ENCODE data around the gene PGAM2. TPM values are rescaled to one million over a fixed set of nuclear protein-coding genes. Genes with fewer than 3 reads are reported as not detected.

PGAM2 gene
- total RNA-seq, 1 experiment from 2014 or later: not detected

DNA sequence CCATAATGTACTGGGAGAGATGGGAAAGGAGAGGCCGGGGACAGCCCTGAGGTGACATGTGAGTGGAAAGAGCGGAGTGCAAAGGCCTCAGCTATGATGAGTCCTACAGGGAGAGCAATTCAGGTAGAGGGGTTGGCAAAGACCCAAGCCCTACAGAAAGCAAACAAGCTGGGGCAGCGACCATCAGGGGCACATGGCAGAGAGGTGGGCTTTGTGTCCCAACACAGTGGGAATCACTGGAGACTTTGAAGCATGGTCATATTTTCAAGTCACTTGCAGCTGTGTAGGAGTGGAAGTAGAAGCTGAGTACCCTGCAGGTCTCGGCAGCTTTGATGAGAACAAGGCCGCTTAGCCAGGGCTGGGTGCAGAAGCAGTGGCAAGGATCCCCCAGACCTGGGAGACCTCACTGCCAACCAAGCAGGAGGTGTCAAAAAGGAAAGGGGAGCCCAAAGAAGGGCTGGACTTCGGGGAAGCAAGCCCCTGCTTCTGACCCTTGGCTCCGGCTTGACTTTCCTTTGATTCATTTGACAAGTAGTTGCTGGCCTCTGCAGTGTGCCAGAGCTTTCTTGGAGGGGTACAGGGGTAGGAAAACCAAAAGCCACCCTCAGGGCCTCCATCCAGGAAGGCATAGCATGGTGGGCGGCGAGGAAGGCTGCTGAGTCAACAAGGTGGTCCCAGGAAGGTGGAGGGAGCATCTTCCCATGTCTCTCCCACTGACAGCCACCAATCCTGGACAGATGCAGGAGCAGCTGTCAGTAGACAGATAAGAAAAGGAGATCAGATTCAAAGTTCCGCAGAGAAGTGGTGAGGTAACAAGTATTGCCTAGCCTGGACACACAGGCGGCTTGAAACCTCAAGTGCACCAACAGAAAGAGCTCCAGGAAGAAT, 1.9 kb upstream of the PGAM2 start:
- no peak for DNase-seq (ENCODE audit: low read depth)

DNA sequence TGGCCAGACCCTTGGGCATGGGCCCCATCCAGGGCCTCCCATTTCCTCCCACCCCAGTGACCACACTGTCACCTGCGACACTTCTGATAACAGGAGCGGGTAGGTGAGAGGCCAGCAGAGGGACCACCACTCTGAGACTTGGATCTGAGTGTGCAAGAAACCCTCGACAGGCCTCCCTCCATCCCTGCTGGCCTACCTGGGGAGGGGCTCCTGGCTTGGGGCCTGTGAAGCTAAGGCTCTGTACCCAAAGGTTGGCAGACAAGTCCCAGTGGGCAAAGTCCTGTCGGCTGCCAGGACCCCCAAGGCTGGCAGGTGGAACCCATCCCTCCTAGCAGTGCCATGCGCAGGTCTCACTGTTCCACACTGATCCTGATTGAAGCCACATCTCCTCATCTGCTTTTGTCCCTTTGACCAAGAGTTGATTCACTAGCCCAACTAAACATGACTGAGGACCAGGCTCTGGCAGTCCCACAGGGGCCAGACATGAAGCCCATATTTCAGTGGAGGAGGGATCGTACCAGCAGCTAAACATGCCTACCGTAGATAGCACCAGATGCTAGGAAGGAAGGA, 1.2 kb upstream of the PGAM2 start:
- no peak for DNase-seq (ENCODE audit: low read depth)

DNA sequence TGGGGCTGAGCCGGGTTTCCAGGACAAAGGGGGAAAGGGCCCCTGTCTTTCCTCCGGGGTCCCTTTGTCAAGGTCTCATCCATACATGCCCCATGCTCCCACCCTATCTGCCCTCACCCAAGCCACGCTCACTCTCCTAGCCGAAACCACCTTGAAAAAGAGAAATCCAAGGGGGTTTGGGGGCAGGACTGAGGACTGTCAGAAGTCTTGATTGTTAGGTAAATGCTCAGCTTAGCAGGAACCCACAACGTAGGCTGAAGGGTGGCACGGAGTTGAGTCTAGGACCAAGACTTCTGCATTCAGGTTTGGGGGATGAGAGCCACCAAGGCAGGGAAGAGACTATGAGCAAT, 719 bp upstream of the PGAM2 start:
- no peak for DNase-seq (ENCODE audit: low read depth)

DNA sequence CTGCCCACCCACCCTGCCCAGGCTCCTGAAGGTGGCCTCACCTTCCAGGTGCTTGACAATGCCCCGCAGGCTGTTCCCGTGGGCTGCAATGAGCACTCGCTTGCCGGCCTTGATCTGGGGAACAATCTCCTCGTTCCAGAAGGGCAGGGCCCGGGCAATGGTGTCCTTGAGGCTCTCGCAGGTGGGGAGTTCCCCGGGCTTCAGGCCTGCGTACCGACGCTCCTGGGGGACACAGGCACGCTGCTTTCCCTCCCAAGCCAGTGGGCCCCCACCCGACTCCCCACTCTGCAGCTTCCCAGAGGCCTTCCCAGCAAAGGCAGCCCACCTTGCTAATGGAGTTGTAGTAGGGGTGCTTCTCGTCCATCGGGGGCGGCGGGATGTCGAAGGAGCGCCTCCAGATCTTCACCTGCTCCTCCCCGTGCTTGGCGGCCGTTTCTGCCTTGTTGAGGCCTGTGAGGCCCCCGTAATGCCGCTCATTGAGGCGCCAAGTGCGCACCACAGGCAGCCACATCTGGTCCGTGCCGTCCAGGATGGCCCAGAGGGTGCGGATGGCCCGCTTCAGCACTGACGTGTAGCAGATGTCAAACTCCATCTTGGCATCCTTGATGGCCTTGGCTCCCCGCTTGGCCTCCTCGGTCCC, 456 bp downstream of the PGAM2 start:
- no peak for DNase-seq (ENCODE audit: low read depth)

DNA sequence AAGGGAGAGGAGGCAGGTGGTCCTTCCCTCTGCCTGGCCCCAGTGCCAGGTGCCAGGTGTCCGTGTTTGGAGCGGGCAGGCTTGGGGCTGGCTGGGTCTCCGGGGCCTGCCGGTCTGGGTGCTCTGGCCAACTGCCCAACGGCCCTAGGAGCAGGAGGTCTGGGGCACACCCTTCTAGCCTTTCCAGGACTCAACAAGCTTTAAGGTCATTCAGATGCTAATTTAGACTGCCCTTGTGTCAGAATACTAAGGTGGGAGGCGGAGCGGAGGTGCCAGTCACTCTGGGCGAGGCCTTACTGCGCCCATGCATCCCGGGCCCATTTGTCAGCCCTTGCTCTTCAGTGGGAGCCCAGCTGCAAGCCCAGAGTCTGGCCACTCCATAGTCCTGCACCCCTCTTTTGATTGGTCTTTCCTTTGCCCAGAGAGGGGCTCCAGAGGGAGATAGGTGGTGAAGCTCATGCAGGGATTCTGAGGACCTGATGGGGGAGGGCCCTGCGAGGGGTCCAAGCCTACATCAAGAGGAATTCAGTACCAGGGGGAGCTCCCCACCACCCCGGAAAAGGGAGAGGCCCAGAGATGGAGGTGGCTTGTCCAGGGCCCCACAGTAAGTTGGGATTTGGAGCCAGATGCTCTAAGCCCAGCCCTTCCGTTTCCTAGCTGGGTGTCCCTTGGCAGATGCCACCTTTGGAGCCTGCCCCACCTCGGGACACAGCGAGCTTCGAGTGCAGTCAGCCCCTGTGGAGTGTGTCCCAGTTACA, 1.3 kb downstream of the PGAM2 start:
- no peak for DNase-seq (ENCODE audit: low read depth)

DNA sequence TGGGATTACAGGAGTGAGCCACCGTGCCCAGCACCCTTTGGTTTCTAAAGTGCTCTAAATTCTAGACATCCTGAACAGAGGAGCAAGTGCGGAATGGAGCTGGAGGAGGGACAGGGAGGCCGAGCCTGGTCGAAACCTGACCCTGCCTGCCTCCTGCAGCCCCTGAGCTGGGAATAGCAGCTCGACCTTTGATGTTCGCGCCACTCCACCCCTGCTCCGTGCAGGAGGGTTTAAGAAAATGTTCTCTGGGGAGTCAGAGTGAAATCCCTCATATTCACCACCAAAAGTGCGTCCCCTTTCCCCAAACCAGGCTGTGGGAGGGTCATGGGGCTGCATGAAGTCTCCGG, 1.8 kb downstream of the PGAM2 start:
- no peak for DNase-seq (ENCODE audit: low read depth)

DNA sequence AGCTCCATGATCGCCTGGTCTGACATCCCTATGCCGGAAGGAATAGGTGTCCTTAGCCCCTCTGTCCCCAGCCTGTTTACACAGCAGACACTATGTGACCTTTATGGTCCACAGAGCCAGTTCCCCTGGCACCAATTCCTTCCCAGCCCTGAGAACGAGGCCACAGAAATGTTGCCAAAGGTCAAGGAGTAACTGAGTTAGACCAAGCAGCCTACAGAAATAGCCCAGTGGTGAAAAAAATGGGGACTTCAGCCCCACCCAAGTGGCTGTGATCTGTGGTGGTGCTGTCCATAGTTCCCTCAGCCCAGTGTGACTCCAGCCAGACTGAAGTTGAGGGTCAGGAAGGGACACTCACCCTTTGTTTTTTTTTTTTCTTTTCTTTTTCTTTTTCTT, 2.5 kb downstream of the PGAM2 start:
- DNase-seq (ENCODE audit: low read depth): no peak

DNA sequence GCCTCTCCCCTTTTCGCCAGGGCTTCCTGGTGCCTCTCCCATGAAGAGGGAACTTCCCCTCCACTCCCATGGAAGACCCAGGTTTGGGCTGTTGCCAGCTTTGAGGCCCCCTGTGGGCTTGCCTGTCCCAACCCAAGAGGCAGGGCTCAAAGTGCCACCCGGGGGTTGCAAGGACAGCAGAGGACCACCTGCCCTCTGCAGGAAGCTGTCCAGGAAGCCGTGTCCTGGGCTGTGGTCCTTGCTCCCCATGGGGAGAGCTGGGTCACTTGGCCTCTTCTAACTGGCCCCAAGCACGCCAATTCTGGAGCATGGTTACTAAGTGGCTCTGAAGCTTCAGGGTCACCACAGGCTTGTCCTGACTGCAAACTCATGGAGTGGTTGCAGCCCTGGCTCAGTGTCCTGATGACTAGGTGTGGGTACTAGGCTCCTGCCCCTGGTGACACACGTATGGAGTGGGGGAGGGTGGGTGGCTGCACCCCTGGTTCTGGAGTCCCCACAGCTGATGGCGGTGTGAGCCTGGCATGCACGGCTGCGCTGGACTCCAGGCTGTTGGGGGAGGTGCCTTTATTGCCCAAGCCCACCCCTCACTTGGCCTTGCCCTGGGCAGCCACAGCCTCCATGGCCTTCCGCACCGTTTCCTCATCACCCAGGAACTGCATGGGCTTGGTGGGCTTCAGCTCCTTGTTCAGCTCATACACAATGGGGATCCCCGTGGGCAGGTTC, 3.0 kb downstream of the PGAM2 start:
- no peak for DNase-seq (ENCODE audit: low read depth)

DNA sequence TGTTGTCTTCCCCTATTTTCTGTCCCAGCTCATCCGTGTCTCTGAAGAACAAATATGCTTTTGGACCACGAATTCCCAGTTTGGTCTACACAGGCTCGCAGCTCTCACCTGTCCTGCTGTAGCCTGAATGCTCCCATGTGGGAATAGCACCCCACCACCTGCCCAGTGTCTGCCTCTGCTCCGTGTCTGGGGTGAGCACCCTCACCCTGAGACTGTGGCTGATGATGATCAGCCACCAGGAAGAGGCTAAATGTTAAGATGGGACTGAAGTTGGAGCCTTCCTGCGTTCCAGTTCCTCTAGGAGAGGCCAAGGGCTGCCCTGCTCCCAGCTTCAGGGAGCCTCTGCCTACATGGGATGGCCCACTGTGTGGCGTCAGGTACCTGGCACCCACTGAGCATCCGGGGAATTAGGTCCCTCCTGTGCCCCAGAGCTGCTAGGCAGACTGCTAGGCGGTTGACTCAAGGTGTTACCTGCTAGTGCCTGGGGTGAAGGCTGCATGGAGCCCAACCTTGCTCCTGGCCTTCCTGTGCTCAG, 3.7 kb downstream of the PGAM2 start:
- no peak for DNase-seq (ENCODE audit: low read depth)

DNA sequence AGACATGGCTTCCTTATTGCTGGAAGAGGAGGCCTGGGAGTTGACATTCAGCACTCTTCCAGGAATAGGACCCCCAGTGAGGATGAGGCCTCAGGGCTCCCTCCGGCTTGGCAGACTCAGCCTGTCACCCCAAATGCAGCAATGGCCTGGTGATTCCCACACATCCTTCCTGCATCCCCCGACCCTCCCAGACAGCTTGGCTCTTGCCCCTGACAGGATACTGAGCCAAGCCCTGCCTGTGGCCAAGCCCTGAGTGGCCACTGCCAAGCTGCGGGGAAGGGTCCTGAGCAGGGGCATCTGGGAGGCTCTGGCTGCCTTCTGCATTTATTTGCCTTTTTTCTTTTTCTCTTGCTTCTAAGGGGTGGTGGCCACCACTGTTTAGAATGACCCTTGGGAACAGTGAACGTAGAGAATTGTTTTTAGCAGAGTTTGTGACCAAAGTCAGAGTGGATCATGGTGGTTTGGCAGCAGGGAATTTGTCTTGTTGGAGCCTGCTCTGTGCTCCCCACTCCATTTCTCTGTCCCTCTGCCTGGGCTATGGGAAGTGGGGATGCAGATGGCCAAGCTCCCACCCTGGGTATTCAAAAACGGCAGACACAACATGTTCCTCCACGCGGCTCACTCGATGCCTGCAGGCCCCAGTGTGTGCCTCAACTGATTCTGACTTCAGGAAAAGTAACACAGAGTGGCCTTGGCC, 4.3 kb downstream of the PGAM2 start:
- DNase-seq (ENCODE audit: low read depth): no peak

DNA sequence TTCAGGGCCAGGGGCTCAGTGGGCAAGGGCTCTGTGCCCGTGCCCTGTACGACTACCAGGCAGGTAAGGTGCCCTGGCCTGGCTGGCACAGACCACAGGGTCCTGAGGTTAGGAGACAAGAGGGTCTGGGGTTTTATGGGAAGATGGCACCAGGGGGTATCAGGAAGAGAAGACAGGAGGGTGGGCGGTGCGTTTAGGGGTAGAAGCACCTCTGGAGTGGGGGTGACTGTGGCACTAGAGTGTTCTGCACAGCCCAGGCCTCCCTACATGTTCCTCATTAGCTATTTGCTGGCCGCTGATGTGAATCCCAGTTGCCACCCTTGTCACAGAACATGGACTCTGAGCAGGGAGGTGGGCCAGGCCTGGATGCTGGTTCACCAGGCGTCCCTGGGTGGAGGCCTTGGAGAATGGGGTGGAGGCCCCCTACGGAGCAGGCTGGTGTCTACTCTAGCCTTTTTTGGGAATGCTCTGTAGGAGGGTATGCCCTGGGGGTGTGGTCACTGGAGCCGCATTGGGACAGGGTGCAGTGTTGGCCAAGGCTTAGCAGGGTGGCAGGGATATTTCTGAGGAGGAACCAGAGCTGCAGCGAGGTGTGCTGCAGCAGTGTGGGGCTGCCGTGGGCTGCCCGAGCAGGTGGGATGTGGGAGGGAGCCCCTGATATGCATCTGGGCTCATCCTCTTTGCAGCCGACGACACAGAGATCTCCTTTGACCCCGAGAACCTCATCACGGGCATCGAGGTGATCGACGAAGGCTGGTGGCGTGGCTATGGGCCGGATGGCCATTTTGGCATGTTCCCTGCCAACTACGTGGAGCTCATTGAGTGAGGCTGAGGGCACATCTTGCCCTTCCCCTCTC, 5.0 kb downstream of the PGAM2 start:
- no peak for DNase-seq (ENCODE audit: low read depth)

DNA sequence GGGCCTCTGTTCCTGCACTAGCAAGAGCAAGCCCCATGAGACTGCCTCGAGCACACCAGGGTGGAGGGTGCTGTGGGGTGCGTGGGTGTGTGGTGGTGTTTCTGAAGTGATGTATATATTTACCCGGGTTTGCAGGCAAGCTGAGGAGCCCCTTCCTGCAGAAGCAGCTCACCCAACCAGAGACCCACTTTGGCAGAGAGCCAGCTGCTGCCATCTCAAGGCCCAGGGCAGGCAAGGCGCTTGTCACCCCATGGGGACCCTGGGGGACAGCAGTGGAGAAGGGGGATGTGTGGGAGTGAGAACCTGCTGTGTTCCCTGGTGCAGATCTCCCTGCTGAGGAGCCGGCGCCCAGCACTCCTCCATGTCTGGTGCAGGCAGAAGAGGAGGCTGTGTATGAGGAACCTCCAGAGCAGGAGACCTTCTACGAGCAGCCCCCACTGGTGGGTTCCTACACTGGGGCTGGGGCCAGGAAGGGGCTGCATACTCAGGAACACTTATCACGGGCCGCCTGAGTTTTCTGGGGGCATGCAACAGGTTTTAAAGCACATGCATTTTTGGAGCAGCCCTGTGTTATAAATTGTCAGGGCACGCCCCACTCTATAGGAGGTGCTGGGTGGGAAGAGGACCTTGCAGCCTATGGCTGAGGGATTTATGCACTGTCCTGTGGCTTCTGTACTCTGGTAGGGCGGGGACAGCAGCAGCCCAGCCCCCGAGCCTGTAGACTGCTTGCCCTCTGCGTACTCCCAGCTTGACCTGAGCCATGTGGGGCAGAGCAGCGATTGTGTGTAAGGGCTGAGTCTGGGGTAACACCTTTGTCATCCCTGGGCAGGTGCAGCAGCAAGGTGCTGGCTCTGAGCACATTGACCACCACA, 5.9 kb downstream of the PGAM2 start:
- no peak for DNase-seq (ENCODE audit: low read depth)

DNA sequence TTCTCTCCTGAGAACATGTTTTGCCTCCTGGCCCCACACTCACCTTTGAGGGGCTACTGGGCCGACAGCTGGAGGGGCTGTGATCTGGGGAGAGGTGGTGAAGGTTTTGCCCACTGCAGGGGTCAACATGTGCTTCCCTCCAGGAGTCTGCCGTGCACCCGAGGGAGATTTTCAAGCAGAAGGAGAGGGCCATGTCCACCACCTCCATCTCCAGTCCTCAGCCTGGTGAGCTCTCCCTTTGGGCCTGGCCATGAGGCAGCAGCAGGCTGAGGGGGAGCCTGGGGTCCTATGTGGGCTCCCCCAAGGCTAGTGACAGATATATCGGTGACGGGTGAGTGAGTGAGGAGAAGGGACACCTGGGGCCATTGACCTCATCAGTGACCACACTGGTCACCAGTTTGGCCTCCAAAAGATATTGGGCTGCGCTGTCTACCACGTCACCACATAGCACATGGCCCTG, 6.6 kb downstream of the PGAM2 start:
- DNase-seq (ENCODE audit: low read depth): no peak

DNA sequence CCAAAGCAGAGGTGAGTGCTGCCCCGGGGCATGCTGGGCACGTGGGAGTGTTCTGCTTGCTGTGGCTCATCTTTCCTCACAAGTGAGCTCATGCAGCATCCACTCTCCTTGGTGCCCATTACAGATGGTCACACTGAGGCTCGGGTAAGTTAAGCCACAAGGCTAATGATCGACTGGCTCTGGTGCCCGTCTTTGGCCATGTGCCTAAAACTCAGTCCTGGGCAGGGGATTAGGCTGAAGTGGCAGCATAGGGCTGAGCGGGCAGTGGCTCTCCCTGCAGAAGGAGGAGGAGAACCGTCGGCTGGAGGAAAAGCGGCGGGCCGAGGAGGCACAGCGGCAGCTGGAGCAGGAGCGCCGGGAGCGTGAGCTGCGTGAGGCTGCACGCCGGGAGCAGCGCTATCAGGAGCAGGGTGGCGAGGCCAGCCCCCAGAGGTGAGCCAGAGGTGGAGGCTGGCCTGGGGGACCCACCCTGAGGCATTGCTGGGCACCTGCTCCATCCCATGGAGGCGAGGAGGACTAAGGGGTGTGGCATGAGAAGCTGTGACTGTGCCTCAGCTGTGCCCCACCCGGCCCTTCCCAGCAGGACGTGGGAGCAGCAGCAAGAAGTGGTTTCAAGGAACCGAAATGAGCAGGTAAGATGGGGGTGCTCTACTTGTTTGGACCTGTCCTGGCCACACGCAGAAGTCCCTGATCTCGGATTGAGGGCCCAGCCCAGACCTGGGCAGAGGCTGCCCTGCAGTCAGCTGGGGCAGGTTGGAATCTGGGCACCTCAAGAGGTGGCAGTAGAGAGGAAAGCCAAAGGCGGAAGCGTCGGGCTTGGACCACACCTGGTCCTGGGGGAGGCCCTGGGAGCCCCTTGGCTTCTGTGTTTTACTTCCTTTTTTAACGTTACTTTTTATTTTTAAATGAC, 7.3 kb downstream of the PGAM2 start:
- no peak for DNase-seq (ENCODE audit: low read depth)

DNA sequence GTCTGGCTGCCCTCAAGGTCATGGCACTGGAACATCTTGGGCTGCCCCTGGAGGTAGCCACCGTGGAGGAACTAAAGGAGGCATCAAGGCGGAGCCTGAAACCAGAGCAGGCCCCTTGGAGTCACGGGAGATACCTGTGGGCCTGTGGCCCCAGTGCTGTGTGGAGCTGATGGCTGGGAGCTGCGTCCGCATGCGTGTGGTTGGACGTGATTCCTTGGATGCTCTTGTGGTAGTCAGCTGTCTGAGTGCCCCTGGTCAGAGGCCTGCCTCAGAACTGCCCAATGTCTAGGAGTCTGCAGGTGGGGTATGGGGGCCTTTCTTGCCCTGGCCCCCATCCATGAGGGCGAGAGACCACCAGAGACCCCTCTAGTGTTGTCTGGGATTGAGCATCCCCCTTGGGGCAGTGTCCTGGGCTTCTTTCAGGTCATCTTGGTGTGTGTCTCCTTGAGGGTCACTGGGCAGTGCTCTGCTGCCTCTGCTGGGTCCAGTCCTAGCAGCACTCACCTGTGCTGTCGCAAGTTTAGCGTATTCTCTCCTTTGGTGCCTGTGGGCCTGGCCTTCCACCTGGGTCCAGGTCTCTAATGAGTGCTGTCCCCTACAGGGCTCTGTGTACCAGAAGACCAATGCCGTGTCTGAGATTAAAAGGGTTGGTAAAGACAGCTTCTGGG, 8.1 kb downstream of the PGAM2 start:
- DNase-seq (ENCODE audit: low read depth): no peak

DNA sequence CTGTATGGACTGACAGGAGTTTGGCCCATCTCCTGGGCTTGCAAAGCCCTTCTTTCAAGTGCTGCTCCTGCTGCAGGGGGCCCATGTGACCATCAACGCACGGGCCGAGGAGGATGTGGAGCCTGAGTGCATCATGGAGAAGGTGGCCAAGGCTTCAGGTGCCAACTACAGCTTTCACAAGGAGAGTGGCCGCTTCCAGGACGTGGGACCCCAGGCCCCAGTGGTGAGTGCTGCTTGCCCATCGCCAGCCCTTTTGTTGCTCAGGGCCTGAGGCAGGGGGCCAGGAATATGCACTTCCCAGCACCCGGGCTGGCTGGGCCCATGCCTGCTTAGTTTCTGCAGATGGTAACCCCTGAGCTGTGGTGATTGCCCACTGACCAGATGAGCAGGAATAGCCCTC, 8.7 kb downstream of the PGAM2 start:
- no peak for DNase-seq (ENCODE audit: low read depth)
